AG08396 (cell line): ENCODE results near the gene BTBD2.

Source experiments
- DNase-seq: peaks from one replicate; pipeline ENCODE4 v3.0.0; 2012; ENCODE audit warnings: low spot score, mixed read lengths

Gene BTBD2

DNA sequence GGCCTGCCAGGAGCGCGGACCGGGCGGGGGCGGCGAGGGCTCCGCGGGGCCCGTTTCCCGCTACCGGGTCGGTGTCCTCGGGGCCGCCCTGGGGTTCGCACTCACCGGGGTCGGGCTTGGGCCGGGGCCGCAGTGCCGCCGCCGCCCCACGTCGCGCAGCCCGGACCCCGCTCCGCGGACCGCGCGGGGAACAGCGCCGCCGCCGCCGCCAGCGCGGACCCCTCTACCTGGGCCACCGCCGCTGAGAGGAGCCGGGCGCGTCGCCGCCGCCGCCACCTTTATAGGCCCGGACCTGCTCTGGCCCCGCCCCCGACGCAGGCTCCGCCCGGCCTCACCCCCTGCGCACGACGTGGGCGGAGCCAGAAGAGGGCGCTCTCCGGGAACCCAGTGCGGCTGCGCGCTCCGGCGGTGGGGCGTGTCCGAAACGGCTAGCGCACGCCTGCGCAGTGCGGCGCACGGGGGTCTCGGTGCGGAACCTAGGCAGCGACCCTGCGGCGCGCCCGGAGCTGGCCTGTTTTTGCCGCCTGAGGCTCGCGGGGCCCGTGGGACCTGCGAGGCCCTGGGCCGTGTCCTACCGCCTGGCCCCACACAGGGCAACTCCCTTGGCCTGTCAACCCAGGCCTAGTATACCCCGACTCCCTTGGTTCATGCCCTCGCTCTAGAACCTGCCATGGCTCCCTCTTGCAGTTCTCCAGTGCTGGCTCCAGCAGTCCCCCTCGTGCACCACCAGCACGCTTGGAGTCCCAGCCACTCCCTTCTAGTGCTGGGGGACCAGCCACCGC, 35.7 kb upstream of the BTBD2 start, which contains the start of gene MKNK2:
Gene MKNK2, minus strand, starts transcription at position 254 of the 782 bp plus-strand sequence. CDS start 393 bp downstream, outside the sequence.
- peak; percentile 100 for DNase-seq

DNA sequence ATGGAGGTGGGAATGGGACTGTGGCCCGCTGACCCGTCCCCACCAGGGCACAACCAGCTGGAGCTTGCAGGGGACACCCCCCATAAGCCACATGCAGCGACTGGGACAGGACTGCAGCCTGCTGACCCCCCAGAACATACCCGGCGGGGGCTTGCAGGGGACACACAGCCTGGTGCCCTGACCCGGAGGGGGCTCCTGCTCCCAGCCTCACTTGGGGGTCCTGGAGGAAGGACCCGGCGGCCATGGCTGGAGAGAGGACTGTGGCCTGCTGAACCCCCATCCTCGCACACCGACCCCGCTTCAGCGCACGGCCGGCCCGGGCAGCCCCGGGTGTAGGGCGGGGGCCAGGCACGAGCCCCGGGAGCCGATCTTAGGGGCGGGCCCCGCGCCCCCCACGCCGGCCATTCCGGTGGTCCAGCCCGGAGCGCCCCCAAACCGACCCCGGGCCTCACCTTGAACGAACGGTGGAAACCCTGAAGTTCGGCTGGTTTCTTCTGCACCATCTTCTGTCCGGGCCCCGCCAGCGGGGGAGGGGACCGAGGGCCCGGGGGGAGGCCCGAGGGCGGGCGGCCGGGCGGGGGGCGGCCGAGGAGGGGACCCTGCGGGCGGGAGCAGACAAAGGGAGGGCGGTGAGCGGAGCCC, 35.0 kb upstream of the BTBD2 start:
- DNase-seq = no peak

DNA sequence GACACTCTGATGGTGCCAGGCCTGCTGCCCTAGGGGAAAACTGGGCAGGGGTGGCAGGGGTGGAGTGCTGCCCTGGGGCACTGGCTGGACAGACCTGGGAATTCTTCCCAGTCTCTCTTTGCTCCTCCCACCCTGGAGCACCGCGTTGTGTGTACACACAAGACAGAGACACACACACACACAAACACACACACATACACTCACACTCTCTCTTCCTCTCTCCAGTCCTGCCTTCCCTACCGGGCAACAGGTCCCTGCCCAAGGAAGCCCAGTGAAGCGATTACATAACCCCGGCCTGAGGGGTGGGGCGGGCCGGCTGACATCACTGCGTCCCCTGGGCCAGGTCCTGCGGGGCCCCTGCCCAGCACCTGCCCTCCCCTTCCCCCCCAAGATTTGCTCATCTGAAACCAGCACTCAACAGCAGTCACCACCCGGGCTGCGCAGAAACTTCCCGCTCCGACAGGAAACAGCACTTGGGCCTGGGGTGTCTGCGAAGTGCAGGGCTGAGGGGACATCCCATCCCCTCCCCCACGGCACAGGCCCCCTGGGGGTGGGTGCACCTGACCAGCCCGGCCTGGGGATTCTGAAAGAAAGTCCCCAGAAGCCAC, 34.3 kb upstream of the BTBD2 start:
- DNase-seq = peak; percentile 63

DNA sequence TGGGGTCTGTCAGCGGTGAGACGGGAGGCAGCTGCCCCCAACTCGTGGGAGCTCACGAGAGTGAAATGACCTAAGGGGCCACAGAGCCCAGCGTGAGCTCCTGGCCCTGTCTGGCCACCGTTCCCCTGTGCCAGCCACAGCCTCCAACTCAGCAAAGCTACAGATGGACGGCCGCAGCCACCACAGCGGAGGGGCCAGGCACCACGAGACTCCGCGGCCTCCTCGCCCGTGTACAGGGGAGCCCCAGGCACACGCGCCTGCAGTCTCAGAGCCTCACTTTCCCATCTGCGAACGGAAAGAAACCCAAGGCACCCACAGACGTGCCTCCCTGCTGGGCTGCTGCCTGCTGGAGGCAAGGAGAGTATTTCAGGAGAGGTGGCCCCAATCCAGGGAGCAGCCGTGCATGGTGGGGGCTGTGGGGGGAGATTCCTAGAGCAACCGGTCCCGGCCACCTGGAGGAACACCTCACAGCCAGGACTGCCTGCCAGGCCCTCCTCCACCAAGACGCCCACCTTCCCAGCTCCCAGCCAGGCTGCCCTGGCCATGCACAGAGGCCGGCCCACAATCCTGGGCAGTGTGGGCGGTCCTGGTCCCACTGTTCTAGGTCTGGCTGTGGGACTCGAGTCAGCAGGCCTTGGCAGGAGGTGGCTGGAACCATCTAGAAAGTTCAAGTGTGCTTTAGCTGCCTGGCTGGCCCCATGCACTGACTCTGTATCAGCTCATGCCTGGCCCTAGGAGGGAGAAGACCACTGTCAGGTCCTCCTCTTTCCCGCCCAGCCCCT, 33.6 kb upstream of the BTBD2 start:
- no peak for DNase-seq

DNA sequence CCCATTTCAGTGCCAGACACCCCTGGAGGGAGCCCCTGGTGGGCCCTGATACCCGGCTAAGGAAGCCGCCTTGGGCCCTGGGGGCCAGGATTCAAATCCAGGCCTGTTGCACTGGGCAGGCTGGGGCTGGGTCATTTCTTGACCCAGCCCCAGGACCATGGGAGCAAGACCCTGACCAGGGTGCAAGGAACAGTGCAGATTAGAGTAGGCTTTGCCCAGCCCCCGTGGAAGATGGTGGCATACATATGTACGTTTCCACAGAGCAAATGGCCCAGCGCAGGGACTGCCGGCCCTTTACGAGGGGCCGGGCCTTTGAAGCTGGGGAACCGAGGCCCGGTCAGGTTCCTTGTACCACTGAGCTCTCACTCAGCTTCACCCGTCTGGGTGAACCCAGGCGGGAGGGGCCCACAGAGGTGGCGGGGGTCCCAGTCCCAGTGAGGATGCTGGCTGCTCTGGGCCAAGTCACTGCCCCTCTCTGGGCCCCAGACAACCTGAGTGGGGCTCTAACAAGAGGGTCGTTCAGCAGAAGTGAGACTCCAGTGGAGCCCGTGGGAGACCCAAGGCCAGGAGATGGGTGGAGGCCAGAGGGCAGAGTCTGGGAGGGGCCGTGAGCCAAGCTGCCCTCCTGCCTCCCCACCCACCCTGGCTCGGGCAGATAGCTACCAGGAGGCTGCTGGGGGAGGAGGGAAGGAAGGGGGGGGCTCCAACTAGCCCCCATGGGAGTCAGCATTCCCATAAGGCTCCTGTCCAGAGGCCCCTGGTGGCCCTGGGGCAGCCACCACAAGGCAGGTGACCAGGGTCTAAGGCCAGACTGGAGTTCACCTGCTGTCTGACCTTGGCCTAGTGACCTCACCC, 32.8 kb upstream of the BTBD2 start:
- DNase-seq = no peak

DNA sequence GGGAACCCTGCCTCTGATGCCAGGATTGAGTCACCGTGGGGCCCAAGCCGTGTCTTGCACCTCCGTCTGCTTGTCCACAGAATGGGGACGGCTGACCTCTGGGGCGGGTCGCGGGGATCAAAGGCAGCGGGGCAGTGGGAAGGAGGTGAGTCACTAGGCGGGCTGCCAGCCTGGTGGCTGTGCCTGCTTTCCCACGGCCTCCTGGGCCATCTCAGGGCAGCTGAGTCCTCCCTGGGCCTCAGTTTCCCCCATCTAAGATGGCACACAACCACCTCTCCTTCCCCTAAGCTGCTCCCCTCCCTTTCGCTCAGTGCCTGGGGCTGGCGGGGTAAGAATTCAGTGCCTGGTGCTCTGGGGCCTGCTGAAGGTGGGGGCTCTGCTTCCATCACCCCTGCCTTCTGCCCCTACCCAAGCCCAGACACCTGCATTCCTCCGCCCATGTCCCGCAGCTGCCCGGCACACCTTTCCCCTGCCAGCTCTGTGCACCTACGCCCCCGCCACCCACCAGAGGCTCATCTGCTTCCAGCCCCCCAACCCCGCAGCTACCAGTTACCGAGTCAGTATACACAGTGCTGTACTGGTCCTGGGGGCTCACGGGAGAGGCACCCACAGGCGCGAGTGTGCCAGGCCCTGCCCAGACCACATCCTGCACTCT, 32.1 kb upstream of the BTBD2 start:
- DNase-seq = no peak

DNA sequence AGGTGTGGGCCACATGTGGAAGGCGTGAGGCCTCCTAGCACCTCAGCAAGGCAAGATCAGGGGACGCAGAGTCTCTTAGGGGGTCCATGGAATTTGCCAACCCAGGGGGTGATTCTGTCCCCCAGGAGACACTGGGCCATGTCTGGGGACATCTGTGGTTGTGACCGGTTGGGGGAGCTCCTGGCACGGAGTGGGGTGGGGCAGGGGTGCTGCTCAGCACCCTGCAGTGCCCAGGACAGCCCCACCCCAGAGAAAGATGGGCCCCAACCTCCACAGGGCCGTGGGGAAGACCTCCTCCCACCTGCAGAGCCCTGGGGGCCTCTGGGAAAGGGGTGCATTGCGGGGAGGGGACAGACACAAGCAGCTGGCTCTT, 31.5 kb upstream of the BTBD2 start:
- no peak for DNase-seq

DNA sequence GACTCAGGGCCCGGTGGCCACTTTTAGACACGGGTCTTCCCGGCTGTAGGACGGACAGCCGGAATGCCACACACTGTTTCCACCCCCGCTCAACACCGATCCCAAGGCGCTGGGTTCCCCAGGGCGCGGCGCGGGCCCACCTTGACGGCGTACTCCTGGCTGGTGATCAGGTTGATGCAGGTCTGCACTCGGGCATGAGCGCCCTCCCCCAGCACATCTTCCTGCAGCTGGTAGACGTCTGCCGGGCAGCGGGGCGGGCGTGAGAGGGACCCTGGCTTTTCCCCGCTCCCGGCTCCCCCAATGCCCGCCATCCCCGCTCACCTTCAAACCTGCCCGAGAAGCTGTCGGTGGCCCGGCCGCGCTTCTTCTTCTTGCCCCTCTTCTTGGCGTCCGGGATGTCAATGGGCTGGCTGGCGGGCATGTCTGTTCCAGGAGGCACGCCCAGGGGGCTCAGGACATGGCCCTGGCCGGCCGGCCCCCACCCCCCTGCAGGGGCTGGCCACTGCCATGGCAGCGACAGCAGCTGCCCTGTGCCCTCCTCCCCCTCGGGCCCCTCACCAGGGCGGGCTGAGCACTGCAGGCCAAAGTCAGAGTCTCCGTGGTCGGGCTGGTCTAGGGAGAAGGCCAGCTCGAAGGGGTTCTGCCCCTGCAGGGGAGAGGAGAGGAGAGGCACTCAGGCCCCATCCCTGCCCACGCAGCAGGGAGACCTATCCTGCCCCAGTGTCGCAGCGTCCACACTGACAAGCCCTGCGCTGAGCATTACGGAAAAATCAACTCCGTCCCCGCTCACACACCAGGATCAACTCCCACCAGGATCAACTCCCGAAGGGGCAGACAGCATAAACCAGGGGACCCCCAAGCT, 30.8 kb upstream of the BTBD2 start:
- no peak for DNase-seq

DNA sequence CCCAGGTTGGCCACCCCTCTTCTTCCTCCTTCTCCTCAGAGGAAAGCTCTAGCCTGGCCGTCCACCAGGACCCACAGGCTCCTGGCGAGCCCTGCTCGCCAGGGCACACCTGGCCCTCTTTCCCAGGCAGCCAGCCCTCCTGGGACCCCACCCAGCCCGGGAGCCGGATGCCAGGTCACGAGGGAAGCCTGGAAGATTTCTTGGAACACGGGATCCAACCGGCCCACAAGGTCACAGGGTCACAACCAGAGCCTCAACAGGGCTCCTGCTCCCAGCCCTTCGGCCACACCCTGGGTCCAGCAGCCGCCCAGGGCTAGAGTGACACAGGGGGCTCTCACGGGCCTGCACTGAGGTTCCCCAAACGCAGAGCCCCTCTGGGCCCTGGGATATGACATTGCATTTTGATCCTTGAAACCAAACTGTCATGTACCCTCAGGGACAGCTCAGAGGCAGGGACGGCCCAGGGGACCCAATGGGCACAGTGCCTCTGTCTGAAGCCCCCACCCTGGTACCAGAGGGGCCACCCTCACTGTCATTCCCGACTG, 30.1 kb upstream of the BTBD2 start:
- no peak for DNase-seq

DNA sequence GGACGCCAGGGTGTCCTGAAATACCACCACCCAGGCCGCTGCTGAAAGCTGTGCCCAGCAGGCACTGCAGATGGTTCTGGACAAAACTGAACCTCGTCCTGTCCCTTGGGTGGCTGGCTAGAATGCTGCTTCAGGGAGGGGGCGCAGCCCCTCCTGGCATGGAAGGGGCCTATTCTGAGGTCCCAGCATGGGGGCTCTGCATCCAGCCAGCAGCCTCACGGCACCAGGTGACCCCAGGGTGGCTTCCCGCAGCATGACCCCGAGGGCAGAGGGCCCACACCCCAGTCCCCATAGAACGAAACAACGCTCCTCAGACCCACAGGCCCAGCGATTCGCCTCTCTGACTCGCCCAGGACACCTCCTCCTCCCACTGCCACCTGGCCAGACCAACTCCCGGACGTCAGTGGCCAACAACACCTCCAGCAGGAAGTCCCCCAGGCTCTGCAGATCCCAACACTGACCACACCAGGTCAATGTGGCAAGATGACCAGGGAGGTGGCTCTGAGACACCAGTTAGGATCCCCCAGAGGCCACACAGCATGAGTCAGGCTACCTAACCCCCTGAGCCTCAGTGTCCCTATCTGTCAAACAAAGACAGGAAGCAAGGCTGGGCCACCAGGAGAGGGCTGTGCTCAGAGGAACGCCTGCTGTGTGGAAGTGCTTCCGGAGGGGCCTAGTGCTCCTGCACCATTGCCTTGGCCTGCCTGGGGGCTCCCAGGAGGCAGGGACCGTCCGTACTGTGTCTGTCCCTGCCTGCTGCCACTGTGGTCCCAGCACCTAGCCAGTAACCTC, 29.4 kb upstream of the BTBD2 start:
- no peak for DNase-seq

DNA sequence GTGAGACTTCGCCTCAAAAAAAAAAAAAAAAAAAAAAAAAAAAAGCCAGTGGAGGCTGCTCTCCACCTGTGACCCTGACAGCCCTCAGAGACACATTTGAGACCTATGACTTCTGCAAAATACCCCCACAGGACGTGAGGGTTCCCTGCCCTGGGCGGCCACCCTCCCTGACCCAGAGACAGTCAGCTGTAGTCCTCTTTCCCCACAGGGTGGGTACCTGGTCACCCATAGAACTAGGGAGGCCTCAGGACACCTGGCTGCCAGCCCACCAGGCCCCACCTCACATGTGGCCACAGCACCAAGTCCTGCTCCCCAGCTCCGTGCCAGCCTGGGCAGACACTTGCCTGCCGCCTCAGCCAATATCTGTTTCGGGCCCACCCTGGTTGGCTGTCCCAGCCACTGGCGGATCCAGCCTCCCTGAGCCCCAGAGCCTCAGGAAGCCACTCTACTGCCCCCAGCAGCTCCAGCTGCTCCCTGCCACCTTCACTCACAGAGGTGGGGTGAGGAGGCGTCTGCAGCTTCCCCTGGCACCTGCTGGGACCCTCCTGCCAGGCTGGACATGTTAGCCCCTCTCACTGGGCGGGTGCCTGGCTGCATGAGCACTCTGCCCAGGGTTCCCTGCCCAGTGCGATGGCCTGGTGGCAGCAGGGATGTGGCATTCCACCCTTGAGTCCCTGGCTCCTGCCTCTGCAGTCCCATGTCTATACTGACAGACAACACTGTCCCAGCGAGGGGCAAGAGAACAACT, 28.6 kb upstream of the BTBD2 start:
- no peak for DNase-seq

DNA sequence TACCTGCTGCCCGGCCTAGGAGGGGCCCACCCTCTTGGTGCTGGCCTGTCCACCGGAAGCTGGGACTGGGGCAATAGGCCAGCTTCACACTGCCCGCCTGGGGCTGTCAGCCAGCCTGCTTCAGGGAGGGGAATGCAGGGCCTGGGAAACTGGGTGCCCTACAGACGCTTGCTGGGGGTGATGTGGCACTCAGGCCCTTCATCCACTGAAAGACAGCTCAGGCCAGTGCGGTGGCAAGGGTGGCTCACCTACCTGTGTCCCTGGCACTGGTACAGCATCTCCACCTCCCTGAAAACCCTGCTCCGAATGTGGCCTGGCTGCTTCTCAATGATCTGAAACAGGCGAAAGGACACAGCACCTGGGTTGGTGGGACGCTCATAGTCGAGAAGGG, 27.7 kb upstream of the BTBD2 start:
- DNase-seq = no peak

DNA sequence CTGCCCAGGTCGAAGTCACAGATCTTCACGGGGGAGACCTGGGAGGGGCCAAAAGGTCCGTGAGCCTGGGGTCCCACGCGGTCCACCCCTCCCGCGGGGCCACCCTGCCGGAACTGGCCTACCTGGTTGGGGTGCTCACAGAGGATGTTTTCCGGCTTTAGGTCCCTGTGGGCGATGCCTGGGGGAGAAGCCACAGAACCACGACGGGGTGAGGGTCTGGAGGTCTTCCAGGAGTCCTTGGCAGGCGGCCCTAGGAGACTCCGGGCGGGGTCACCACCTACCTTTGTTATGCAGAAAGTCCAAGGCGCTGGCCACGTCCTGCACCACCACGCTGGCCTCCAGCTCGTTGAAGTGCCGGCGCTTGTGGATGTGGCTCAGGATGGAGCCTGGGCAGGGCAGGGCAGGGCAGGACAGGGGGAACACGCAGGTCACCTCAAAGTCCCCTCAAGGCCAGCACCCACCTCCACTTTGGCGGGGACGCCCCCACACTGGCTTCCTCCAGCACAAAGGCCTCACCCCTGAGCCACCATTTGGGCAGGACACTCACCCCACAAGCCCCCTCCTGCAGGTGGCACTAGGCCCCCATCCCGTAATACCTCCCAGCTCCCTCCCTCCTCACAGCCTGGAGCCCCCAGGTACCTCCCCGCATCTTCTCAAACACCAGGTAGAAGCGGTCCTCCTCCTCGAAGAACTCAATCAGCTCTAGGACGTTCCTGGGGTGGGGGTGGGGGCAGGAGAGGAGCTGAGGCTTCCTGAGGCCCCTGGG, 27.2 kb upstream of the BTBD2 start:
- DNase-seq = no peak

DNA sequence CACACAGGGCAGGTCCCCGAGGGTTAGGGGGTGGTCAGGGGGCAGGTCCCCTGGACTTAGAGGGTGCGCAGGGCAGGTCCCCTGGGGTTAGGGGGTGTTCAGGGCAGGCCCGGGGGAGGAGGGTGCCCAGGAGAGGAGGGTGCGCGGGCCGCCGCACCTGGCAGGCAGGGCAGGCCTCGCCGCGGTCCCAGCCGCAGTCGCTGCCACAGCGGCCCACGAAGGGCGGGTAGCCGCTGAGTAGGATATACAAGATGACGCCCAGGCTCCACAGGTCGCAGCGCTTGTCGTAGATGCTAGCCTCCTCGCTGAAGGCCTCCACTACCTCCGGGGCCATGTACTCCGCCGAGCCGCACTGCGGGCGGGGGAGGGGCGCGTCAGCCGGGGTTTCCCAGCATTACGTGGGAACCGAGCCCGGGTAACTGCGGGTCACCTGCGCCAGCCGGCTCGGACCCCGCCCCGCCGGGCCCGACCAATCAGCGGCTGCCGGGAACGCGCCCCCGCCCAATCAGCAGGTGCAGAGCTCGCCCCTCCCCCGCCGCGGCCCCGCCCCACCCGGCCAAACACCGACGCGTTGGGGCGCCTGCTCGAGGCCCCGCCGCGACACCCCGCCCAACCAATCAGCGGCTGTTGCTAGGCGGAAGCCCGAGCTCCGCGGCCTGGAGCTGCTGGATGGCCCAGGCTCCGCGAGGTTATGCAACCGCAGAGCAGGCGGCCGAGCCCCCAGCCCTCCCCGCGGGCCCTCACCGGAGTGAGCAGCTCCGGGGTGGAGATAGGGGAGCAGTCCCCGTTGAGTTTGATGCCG, 26.4 kb upstream of the BTBD2 start:
- DNase-seq = peak; percentile 98

DNA sequence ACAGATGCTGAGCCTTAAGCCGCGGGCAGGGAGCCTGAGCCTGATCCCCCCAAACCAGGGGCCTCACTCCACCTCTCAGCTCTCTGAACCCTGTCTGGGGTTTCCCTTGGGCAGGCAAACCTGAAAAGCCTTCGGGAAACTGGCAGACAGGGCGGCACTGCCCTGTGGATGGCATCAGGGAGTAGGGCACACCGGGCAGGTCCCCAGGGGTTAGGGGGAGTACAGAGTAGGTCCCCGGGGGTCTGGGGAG, 25.8 kb upstream of the BTBD2 start:
- no peak for DNase-seq

DNA sequence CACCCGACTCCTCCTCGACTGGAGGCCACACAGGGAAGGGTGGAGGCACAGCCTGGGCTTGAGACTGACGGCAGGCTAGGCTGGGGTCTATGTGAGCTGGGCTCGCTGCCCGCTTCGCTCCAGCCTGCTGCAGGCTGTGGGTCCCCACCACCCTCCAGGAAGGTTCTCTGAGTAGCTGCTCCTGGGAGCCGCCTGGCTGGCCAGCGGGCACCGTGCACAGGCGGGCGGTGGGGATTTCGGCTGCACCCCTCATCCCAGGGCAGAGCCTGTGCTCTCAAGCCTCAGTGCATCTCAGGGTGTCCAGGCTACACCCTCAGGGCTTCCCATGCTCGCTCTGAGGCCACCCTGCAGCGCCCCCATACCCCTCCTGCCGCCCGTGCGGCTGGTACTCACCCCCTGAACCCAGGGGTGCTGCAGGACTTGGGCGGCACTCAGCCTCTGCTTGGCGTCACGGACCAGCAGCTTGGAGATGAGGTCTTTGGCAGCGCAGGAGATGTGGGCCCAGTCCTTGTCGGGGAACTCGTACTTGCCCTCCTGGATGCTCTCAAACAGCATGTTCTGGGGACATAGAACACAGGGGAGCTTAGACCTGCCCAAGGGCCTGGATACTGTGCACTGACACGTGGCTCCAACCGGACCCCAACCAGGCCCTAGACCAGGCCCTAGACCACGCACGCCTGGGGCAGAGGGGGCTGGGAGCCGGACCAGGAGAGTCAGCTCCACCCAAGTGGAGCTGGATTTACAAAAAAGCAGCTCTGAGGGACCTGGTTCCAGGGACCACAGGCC, 25.3 kb upstream of the BTBD2 start:
- DNase-seq = no peak
